ENCODE measurements around the gene PTEN.
A peak's percentile ranks its signal among the peaks of the same experiment; 100 is the strongest.
"Not testable (repeated sequence)": the region's sequence is repeated elsewhere in the genome, so short reads cannot be mapped to it uniquely, and the experiment has no call there.

Gene PTEN

GRCh38 chr10:87862679-87863052 is 759 bp upstream of the PTEN start (continued):
- TF ChIP-seq ZNF362 (tag by site-specific recombination; IDR thresholded peaks at IDR 0.05) = no peak
- TF ChIP-seq PRDM2 (tag by site-specific recombination; IDR thresholded peaks at IDR 0.05; ENCODE audit: borderline replicate concordance) = no peak
- TF ChIP-seq ZNF335 (tag by site-specific recombination; conservative IDR thresholded peaks at IDR 0.05) = peak; percentile 66; the same call in 1 of the 2 replicates
- no peak for TF ChIP-seq ZNF664 (tag by site-specific recombination; IDR thresholded peaks at IDR 0.05)
- peak; percentile 65; the same call in 1 of the 2 replicates for TF ChIP-seq ZBTB11 (tag by site-specific recombination; conservative IDR thresholded peaks at IDR 0.05; ENCODE audit: low read depth)
- 0 out of 2 replicates have a peak, but pooled peaks have one; percentile 4 for TF ChIP-seq ZNF639 (tag by site-specific recombination; IDR thresholded peaks at IDR 0.05)
- no peak for TF ChIP-seq KLF8 (tag by site-specific recombination; IDR thresholded peaks at IDR 0.05)
- no peak for TF ChIP-seq ZNF701 (tag by site-specific recombination; IDR thresholded peaks at IDR 0.05)
- TF ChIP-seq ZBTB8A (tag by site-specific recombination; IDR thresholded peaks at IDR 0.05) = no peak

- CTCF ChIA-PET = interaction anchor here (0.6 kb wide), 1 partner anchor 345 kb away, joined by 5 read pairs; no protein-coding TSS in a partner anchor
- peaks cover 14% of the 10 kb centered on the region; the same call in 1 of the 2 replicates for H3K4me1 ChIP-seq (ENCODE audit: control insufficient read depth, insufficient read depth, low read length)
- peak overlapping the region; percentile 60 for H3K4me3 ChIP-seq (ENCODE audit: low read depth, low read length)
- TF ChIP-seq YY1 (tag by site-specific recombination; IDR thresholded peaks at IDR 0.05) = peak; percentile 72
- 0 out of 2 replicates have a peak, but pooled peaks have one; percentile 28 for TF ChIP-seq ZNF394 (tag by site-specific recombination; IDR thresholded peaks at IDR 0.05; ENCODE audit: borderline replicate concordance)
- H3K27ac ChIP-seq (ENCODE audit: extremely low read depth, low read depth, low read length) = peak overlapping the region; percentile 99
- POLR2A ChIA-PET = interaction anchor here (1.0 to 2.9 kb wide), 12 partner anchors 8 to 523 kb away, joined by 3 to 30 read pairs (median 5); partner anchors contain the start of gene ATAD1
- H3K9me3 ChIP-seq (ENCODE audit: control insufficient read depth, insufficient read depth, low read depth, low read length); H3K36me3 ChIP-seq (ENCODE audit: control insufficient read depth in 2 of 2, insufficient read depth in 1 of 2, low read length in 2 of 2): not testable (repeated sequence)
These were observed 598 bp downstream of the PTEN start for GRCh38 chr10:87863951-87864495.

Data from HEK293 (cell line).